Mesothelial cell of epicardium (in vitro differentiated cells): ENCODE results near the gene FBRS. TPM values are rescaled to one million over a fixed set of nuclear protein-coding genes. Genes with fewer than 3 reads are reported as not detected.

ENCODE experiments used
- DNase-seq, 2 experiments: peaks; one replicate each; pipeline ENCODE4 v3.0.0; 2021; ENCODE audit warnings: low spot score in 2 of 2; ENCODE audit not compliant: unreplicated experiment in 2 of 2
- H3K27ac Mint-ChIP-seq: 2 replicates; pipeline ENCODE4 v1.8.0; 2021; ENCODE audit warnings: mixed read lengths
- H3K27me3 Mint-ChIP-seq: 2 replicates; pipeline ENCODE4 v1.8.0; 2021; ENCODE audit warnings: low read depth, mixed read lengths
- H3K36me3 Mint-ChIP-seq: 2 replicates; pipeline ENCODE4 v1.8.0; 2021; ENCODE audit warnings: mixed read lengths
- H3K4me1 Mint-ChIP-seq: 2 replicates; pipeline ENCODE4 v1.8.0; 2021; ENCODE audit warnings: mixed read lengths
- H3K4me3 Mint-ChIP-seq: 2 replicates; pipeline ENCODE4 v1.8.0; 2021; ENCODE audit warnings: mild to moderate bottlenecking, moderate library complexity, mixed read lengths
- H3K9me3 Mint-ChIP-seq: 2 replicates; pipeline ENCODE4 v1.8.0; 2021; ENCODE audit warnings: mixed read lengths
- total RNA-seq: library from RNA; stranded (reverse); gene quantifications from 3 replicates; pipeline ENCODE4 v1.2.1, GENCODE V29; 2021
- TF ChIP-seq, protein P1 (sequence below): fragments of 200-600 bp; sonication (generic); IDR thresholded peaks from one replicate; pipeline ENCODE4 v1.5.0; 2021; ENCODE audit warnings: antibody characterized with exemption; ENCODE audit not compliant: unreplicated experiment

The FBRS gene
- total RNA-seq, 1 donor from 2014 or later = 97.5 TPM

DNA sequence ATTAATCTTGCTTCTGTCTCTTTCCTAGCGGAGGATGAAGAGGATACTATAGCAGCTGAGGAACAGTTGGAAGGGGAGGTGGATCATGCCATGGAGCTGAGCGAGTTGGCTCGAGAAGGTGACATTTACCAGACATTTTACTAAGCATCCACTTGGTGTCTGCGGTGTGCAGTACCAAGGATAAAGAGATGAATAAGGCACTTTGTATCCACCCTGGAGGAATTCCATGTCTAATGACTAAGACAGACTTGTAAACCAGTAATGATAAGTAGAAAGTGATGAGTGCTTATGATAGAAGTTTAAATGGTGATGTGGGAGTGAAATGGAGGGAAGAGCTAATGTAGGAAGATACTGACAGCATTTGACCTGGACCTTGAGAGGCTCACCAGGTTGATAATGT lies 52.7 kb downstream of the FBRS start:
- Mint-ChIP-seq H3K27me3 (no peaks in the 10 kb centered on the region), H3K36me3 (peaks cover 64% of the 10 kb centered on the region), H3K27ac (no peak overlapping the region), H3K4me3 (no peak overlapping the region), H3K9me3 (no peaks in the 10 kb centered on the region), H3K4me1 (no peaks in the 10 kb centered on the region)
- no peak for DNase-seq
- TF ChIP-seq, protein P1, sequence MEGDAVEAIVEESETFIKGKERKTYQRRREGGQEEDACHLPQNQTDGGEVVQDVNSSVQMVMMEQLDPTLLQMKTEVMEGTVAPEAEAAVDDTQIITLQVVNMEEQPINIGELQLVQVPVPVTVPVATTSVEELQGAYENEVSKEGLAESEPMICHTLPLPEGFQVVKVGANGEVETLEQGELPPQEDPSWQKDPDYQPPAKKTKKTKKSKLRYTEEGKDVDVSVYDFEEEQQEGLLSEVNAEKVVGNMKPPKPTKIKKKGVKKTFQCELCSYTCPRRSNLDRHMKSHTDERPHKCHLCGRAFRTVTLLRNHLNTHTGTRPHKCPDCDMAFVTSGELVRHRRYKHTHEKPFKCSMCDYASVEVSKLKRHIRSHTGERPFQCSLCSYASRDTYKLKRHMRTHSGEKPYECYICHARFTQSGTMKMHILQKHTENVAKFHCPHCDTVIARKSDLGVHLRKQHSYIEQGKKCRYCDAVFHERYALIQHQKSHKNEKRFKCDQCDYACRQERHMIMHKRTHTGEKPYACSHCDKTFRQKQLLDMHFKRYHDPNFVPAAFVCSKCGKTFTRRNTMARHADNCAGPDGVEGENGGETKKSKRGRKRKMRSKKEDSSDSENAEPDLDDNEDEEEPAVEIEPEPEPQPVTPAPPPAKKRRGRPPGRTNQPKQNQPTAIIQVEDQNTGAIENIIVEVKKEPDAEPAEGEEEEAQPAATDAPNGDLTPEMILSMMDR = no peak

DNA sequence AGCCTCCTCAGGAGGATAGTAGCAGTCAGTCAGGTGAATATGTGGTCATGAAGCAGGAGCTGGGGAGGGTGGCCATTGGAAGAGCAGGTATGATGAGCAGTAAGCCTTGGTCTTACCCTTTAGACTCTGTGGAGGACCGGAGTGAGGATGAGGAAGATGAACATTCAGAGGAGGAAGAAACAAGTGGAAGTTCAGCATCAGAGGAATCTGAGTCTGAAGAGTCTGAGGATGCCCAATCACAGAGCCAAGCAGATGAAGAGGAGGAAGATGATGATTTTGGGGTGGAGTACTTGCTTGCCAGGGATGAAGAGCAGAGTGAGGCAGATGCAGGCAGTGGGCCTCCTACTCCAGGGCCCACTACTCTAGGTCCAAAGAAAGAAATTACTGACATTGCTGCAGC lies 53.5 kb downstream of the FBRS start:
- Mint-ChIP-seq H3K4me1 (no peaks in the 10 kb centered on the region), H3K27ac (no peak overlapping the region), H3K9me3 (no peaks in the 10 kb centered on the region)

DNA sequence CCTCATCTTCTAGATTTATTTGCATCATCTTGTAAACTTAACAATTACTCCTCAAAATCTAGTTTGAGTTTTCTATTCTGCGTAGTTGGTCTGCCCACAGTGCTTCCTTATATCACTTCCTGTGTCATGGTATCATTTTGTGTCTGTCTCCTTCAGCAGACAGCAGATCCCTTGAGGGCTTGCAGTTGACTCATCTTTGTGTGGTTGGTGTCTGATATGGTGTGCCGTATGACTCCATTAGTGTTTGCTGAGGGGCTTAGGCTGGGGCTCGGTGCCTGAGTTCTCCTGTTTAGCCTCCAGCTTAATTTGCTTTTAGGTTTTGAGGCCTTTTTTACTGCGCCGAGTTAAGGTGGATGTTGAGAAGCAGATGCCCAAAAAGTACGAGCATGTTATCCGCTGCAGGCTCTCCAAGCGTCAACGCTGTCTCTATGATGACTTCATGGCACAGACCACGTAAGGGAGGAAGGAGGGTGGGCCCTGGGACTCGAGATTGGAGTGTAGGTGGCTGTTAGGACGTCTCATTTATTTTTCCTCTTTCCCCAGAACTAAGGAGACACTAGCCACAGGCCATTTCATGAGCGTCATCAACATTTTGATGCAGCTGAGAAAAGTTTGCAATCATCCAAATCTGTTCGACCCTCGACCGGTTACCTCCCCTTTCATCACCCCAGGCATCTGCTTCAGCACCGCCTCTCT lies 57.7 kb downstream of the FBRS start:
- no peak for DNase-seq
- no peaks in the 10 kb centered on the region for H3K4me1 Mint-ChIP-seq
- H3K27me3 Mint-ChIP-seq = no peaks in the 10 kb centered on the region
- TF ChIP-seq, protein P1 = no peak
- peaks cover 57% of the 10 kb centered on the region for H3K36me3 Mint-ChIP-seq
- H3K9me3 Mint-ChIP-seq = no peaks in the 10 kb centered on the region
- no peak overlapping the region for H3K4me3 Mint-ChIP-seq
- no peak overlapping the region for H3K27ac Mint-ChIP-seq

More for the DNA sequence above, 53.5 kb downstream of the FBRS start:
- Mint-ChIP-seq H3K4me3 (no peak overlapping the region), H3K27me3 (no peaks in the 10 kb centered on the region), H3K36me3 (peaks cover 67% of the 10 kb centered on the region)
- TF ChIP-seq, protein P1 = no peak
- DNase-seq = no peak

DNA sequence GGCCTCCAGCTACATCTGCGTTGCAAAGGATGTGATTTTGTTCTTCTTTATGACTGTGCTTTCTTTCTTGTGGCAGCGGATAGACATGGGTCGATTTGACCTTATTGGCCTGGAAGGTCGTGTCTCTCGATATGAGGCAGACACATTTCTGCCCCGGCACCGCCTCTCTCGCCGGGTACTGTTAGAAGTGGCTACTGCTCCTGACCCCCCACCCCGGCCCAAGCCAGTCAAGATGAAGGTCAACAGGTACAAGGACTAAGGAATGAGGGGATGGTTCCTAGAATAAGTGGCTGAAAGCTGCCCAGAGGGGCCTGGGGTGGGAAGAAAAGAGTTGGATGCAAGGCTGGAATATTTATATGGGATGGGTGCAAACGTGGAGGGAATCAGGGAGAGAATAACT lies 61.9 kb downstream of the FBRS start:
- Mint-ChIP-seq H3K4me3 (no peak overlapping the region), H3K27ac (no peak overlapping the region)

More for the DNA sequence above, 61.9 kb downstream of the FBRS start:
- H3K4me1 Mint-ChIP-seq = no peaks in the 10 kb centered on the region
- H3K27me3 Mint-ChIP-seq = no peaks in the 10 kb centered on the region
- H3K36me3 Mint-ChIP-seq = peaks cover 63% of the 10 kb centered on the region
- no peak for DNase-seq
- TF ChIP-seq, protein P1 = no peak
- H3K9me3 Mint-ChIP-seq = no peaks in the 10 kb centered on the region

Other genes starting within 250 kb of the FBRS start
- 31.8 to 35.4 TPM (median 33.1 TPM) in 3 replicates for gene DCTPP1, start 228.4 kb upstream of the FBRS start, total RNA-seq
- gene SEPHS2, start 212.6 kb upstream of the FBRS start, total RNA-seq = 27.3 to 29.5 TPM (median 29.3 TPM) in 3 replicates
- gene ITGAL, start 185.7 kb upstream of the FBRS start, total RNA-seq = 0.45 TPM in 1 of 3 replicates, not detected in the others
- gene ZNF768, start 131.9 kb upstream of the FBRS start, total RNA-seq = 41.2 to 42.2 TPM (median 41.9 TPM) in 3 replicates
- gene ZNF747, start 123.6 kb upstream of the FBRS start, total RNA-seq = 12.4 to 16.4 TPM (median 15.2 TPM) in 3 replicates
- 16.5 to 18.2 TPM (median 17.0 TPM) in 3 replicates for gene ZNF764, start 100.1 kb upstream of the FBRS start, total RNA-seq
- gene ZNF688, start 86.7 kb upstream of the FBRS start, total RNA-seq = 10.1 to 12.0 TPM (median 11.3 TPM) in 3 replicates
- 28.0 to 31.9 TPM (median 29.0 TPM) in 3 replicates for gene ZNF785, start 72.7 kb upstream of the FBRS start, total RNA-seq
- 12.1 to 13.7 TPM (median 12.4 TPM) in 3 replicates for gene ZNF689, start 48.0 kb upstream of the FBRS start, total RNA-seq
- gene PRR14, start 7.5 kb upstream of the FBRS start, total RNA-seq = 39.1 to 43.7 TPM (median 43.5 TPM) in 3 replicates
- 74.2 to 79.7 TPM (median 74.8 TPM) in 3 replicates for gene SRCAP, start 40.7 kb downstream of the FBRS start, total RNA-seq
- gene PHKG2, start 90.0 kb downstream of the FBRS start, total RNA-seq = 44.6 to 53.2 TPM (median 46.4 TPM) in 3 replicates
- gene CFAP119, start 103.6 kb downstream of the FBRS start, total RNA-seq = 6.0 to 7.4 TPM (median 6.3 TPM) in 3 replicates
- gene RNF40, start 103.9 kb downstream of the FBRS start, total RNA-seq = 124 to 130 TPM (median 126 TPM) in 3 replicates
- 40.8 to 41.6 TPM (median 41.4 TPM) in 3 replicates for gene ZNF629, start 128.8 kb downstream of the FBRS start, total RNA-seq
- gene BCL7C, start 235.6 kb downstream of the FBRS start, total RNA-seq = 43.6 to 44.8 TPM (median 43.9 TPM) in 3 replicates
- gene CTF1, start 238.2 kb downstream of the FBRS start, total RNA-seq = 9.1 to 11.5 TPM (median 10.3 TPM) in 3 replicates